Aorta (tissue), 5 donors: ENCODE data around the gene FLT1. TPM values are rescaled to one million over a fixed set of nuclear protein-coding genes. Genes with fewer than 3 reads are reported as not detected.
A peak's percentile ranks its signal among the peaks of the same experiment; 100 is the strongest.

Source experiments
- ATAC-seq: fragments of 200-7000 bp; cut with Tn5 transposase; one replicate; pipeline ENCODE4 v1.9.1; 2022; ENCODE audit warnings: moderate library complexity; ENCODE audit not compliant: low FRiP score
- DNase-seq, 2 donors: peaks; one replicate each; pipeline ENCODE4 v3.0.0-alpha.2; 2020
- H3K27ac ChIP-seq, 2 donors: one replicate each; pipeline ENCODE4 v1.5.1; 2013; ENCODE audit warnings: low read length in 2 of 2, mild to moderate bottlenecking in 2 of 2, moderate library complexity in 2 of 2, control low read depth in 1 of 2, inconsistent platforms in 1 of 2, low read depth in 1 of 2
- H3K27me3 ChIP-seq, 2 donors: one replicate each; pipeline ENCODE4 v1.6.1; 2013; ENCODE audit warnings: control low read depth in 1 of 2, low read length in 1 of 2, mild to moderate bottlenecking in 1 of 2, moderate library complexity in 1 of 2; ENCODE audit not compliant: insufficient read depth in 2 of 2, control insufficient read depth in 1 of 2
- H3K36me3 ChIP-seq, 2 donors: one replicate each; pipeline ENCODE4 v1.6.1; 2013; ENCODE audit warnings: control low read depth in 1 of 2, low read length in 1 of 2, mild to moderate bottlenecking in 1 of 2; ENCODE audit not compliant: insufficient read depth in 2 of 2, control insufficient read depth in 1 of 2
- H3K4me1 ChIP-seq, 2 donors: one replicate each; pipeline ENCODE4 v1.6.1; 2013; ENCODE audit warnings: low read length in 2 of 2, control low read depth in 1 of 2, mild to moderate bottlenecking in 1 of 2, moderate library complexity in 1 of 2; ENCODE audit not compliant: insufficient read depth in 2 of 2, control insufficient read depth in 1 of 2
- H3K4me3 ChIP-seq, 2 donors: one replicate each; pipeline ENCODE4 v1.5.1; 2013; ENCODE audit warnings: low read length in 2 of 2, control low read depth in 1 of 2, mild to moderate bottlenecking in 1 of 2
- H3K9me3 ChIP-seq: one replicate; pipeline ENCODE4 v1.6.1; 2013; ENCODE audit warnings: mild to moderate bottlenecking, low read length; ENCODE audit not compliant: control insufficient read depth
- WGBS, 2 donors: extraction: QIAGEN DNeasy Blood & Tissue Kit; methylation state at CpG; one replicate each; pipeline ENCODE4 v1.1.7; 2013; 5-methylcytosine and 5-hydroxymethylcytosine counted together
- intact Hi-C, 2 donors: fragments of 100-400 bp; cut with DNase I; formaldehyde crosslinking; loops; one replicate each; pipeline versions ENCODE4 v1.14.2 to v1.15.0; 2022
- polyA plus RNA-seq, 2 donors: library from polyadenylated mRNA; stranded (reverse); fragments of 200-250 nt; gene quantifications; one replicate each; pipeline ENCODE4 v1.2.3, GENCODE V29; 2013
- total RNA-seq, 2 donors: library from RNA; stranded (reverse); fragmentation: NEBNext Ultra II Directional; extraction: Animal tissue kit (Norgen Biotek cat#: 25700); gene quantifications; one replicate each; pipeline ENCODE4 v1.2.1, GENCODE V29; 2021
- donor health status: healthy with polysubstance abuse.
- donor health status: Bipolar disorder and iron deficiency.
- donor health status: DM: no; HTN: no; CAD: no.
- donor health status: DM: no; HTN: no; CAD: no.
- donor health status: DM: yes; HTN: yes; CAD: no.

The FLT1 gene
- total and polyA plus RNA-seq, 4 donors = 0.38 to 62.8 (median 16.7) TPM

DNA sequence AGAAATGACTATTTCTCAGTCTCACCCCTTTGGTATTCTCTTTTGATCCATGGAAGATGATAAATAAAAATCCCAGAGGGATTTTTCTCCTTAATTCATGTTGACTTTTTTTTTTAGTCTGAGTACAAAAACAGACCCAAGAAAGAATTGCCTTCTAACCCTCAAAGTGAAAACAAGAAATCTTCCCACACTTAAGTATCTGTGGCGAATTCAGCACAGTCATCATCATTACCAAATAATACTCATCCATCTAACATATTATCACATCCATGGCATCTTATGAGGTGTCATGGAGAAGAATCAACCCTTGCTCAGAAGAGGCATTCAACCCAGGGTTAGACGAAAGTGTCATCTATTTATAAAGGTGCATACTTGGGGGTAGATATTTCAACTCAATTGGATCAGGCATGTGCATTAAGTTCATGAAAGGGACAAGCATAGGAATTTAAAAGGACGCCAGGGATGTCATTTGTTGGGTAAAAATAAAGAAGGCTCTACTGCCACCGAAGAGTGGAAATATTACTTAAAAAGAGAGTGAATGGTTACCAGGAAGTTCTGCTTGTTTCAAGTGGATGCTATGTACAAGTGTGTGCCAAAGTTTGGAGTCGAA lies 101.9 kb downstream of the FLT1 start:
- H3K27ac ChIP-seq = no peak overlapping the region
- intact Hi-C loops = no loop called here
- no peaks in the 10 kb centered on the region for H3K4me1 ChIP-seq
- no peaks in the 10 kb centered on the region for H3K27me3 ChIP-seq
- no peak overlapping the region for H3K4me3 ChIP-seq
- no peaks in the 10 kb centered on the region for H3K36me3 ChIP-seq
- H3K9me3 ChIP-seq = peaks cover 1% of the 10 kb centered on the region
- no peak for DNase-seq
- WGBS, 2 donors = 93 to 95% methylated on average over 5 of the region's 5 CpGs
- ATAC-seq = no peak

DNA sequence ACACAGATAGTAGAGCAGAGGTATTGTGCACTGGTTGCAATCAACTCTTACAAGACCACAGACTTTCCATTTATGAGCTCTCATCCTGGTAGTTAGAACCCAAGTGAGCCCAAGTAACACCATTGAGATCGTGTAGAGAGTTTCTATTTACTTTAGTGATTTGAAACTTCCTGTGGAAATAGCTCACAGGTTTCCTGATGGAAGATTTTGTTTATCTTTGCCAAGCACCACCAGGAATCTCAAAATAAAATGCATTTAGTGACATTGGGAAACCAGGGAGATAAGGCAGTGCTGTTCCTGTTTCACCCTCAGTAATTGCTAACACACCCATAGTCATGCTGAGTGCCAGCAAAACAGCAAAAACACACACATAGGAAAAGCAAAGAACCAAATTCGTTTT lies 102.5 kb downstream of the FLT1 start:
- intact Hi-C loops = no loop called here
- 37 to 38% methylated on average over 2 of the region's 2 CpGs for WGBS, 2 donors
- Histone ChIP-seq H3K36me3 (no peaks in the 10 kb centered on the region), H3K4me3 (no peak overlapping the region), H3K9me3 (peaks cover 1% of the 10 kb centered on the region), H3K27me3 (no peaks in the 10 kb centered on the region), H3K27ac (no peak overlapping the region), H3K4me1 (no peaks in the 10 kb centered on the region)
- DNase-seq (no peak), ATAC-seq (peak; percentile 44)

DNA sequence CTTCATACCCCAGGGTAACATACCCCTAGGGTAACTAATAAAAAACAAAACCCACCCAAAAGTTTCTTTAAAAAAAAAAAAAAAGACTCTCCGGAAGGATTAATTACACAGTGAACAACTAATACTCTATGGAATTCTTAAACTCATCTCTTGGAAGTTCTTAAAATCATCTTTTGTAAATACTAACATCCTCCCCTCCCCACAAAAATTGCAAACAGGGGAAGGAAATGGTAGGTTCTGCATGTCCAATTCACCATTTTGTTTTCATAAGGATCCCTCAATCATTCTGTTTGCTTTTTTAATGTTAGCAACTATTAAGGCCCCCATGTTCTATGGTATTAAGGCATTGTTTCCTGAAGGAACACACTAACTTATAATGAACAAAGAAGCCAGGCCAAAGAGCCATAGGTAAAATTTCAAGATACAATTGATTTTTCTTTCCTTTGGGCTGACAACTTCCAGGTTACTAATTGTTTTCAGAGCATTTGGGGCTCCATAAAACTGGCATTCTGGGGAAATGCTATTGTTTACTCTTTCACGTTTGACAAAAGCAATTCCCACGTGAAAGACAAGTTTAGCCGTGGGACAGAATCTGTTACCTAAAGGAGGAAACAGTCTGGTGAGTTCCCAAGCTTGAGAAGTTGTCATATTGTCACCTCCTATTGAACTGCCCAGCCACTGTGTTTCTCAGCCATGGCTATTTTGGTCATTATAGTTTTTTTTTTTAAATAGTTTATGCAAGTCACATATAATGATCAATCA lies 107.0 kb downstream of the FLT1 start:
- H3K27ac ChIP-seq = no peak overlapping the region
- ATAC-seq (no peak), DNase-seq (no peak)
- intact Hi-C loops = no loop called here
- H3K4me3 ChIP-seq = no peak overlapping the region
- no peaks in the 10 kb centered on the region for H3K36me3 ChIP-seq
- peaks cover 1% of the 10 kb centered on the region for H3K9me3 ChIP-seq
- WGBS, 2 donors = 78 to 79% methylated on average over 4 of the region's 4 CpGs
- no peaks in the 10 kb centered on the region for H3K27me3 ChIP-seq
- no peaks in the 10 kb centered on the region for H3K4me1 ChIP-seq

- no peaks in the 10 kb centered on the region for H3K27me3 ChIP-seq
- ATAC-seq (no peak), DNase-seq (no peak)
- 75 to 87% methylated on average over 1 of the region's 1 CpG for WGBS, 2 donors
- H3K36me3 ChIP-seq = no peaks in the 10 kb centered on the region
- H3K4me3 ChIP-seq = no peak overlapping the region
- intact Hi-C loops = no loop called here
- H3K9me3 ChIP-seq = peaks cover 1% of the 10 kb centered on the region
- no peaks in the 10 kb centered on the region for H3K4me1 ChIP-seq
- no peak overlapping the region for H3K27ac ChIP-seq
Observed at GRCh38 chr13:28385362-28385761, 109.6 kb downstream of the FLT1 start.

- no peak overlapping the region for H3K4me3 ChIP-seq
- 89 to 90% methylated on average over 4 of the region's 4 CpGs for WGBS, 2 donors
- no peaks in the 10 kb centered on the region for H3K36me3 ChIP-seq
- H3K4me1 ChIP-seq = no peaks in the 10 kb centered on the region
- intact Hi-C loops = no loop called here
- no peak for ATAC-seq
- H3K27ac ChIP-seq = no peak overlapping the region
- DNase-seq = no peak
- H3K27me3 ChIP-seq = no peaks in the 10 kb centered on the region
- H3K9me3 ChIP-seq = peaks cover 1% of the 10 kb centered on the region
Observed at GRCh38 chr13:28384789-28385188, 110.1 kb downstream of the FLT1 start.

DNA sequence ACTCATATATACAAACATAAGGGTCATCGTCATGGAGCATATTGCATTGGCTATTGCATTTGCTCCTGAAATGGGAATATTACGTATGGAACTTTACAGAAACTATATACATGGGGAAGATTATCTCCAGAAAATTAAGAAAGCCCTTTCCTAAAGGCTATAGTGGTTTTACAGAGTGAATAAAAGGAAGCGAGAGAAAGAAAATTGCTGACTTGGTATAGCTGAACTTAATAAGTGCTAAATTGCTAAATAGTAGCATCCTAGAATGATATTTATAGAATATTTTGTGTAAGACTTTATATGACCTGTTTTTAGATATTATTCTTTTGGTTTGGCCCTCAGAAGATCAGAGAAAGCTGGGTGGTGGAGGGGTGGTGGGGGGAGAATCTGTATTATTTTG lies 114.6 kb downstream of the FLT1 start:
- WGBS, 2 donors = 96 to 97% methylated on average over 3 of the region's 3 CpGs
- DNase-seq (no peak), ATAC-seq (no peak)
- no peaks in the 10 kb centered on the region for H3K4me1 ChIP-seq
- intact Hi-C loops = no loop called here
- H3K4me3 ChIP-seq = no peak overlapping the region
- no peak overlapping the region for H3K27ac ChIP-seq
- H3K27me3 ChIP-seq = no peaks in the 10 kb centered on the region
- H3K36me3 ChIP-seq = no peaks in the 10 kb centered on the region
- H3K9me3 ChIP-seq = no peaks in the 10 kb centered on the region

DNA sequence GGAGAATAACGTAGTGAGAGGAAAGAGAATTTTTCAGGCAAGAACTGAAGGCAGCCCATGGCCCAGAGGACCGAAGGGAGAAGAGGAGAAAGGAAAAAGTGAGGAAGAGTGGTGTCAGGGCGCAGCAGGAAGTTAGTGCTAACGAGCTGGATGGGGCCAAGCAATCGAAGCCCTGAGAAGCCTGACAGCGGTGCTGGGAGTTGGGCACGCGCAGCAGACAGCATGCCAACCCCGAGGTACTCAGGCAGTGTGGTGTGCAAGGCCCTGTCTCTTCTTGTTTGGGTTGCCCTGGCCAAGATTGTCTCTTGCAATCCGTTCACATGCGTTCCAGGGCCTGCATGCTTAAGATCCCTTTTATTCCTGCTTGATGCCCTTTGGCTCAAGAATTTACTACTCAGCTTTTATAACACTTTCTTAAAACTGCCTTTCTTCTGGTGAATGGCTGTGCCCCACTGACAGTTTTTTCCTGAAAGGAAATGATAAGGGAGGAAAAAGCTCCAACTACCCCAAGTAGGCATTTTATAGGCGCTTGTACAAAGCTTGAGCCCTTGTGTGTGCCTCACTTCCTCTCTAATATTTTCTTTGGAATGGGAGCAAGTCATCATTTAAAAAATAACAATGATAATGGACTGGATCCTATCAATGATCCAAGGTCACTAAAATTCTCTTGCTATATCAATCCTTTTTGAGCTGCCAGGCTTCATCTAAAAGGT lies 115.4 kb downstream of the FLT1 start:
- H3K4me1 ChIP-seq = no peaks in the 10 kb centered on the region
- H3K27me3 ChIP-seq = no peaks in the 10 kb centered on the region
- DNase-seq (no peak), ATAC-seq (no peak)
- intact Hi-C loops = no loop called here
- no peak overlapping the region for H3K4me3 ChIP-seq
- WGBS, 2 donors = 63 to 73% methylated on average over 12 of the region's 12 CpGs
- H3K27ac ChIP-seq = no peak overlapping the region
- H3K9me3 ChIP-seq = no peaks in the 10 kb centered on the region
- no peaks in the 10 kb centered on the region for H3K36me3 ChIP-seq

DNA sequence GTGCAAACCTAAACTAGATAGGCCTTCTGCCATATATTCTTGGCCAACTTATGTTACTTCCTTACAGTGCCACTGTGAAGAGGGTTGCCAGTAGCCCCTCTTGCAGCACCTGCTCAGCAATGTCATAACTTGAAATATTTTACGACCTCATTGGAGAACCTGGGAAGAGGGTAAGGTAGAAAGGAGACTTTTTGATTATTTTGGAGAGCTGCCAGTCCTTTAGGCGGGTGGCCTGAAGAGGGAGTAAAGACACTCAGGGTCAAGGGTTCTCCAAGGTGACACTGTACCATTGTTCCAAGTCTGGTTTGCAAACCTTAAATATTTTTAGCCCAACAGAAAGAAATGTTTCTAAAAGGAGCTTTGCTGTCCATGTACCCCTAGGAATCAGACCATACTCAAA lies 118.3 kb downstream of the FLT1 start:
- DNase-seq = no peak
- no peaks in the 10 kb centered on the region for H3K27me3 ChIP-seq

More for the DNA sequence above, 118.3 kb downstream of the FLT1 start:
- Histone ChIP-seq H3K9me3 (no peaks in the 10 kb centered on the region), H3K27ac (no peak overlapping the region), H3K4me3 (no peak overlapping the region), H3K36me3 (no peaks in the 10 kb centered on the region), H3K4me1 (no peaks in the 10 kb centered on the region)
- WGBS, 2 donors = 69 to 73% methylated on average over 2 of the region's 2 CpGs
- ATAC-seq = no peak
- intact Hi-C loops = no loop called here
